Measurements from ENCODE around the gene KIF9. TPM values are rescaled to one million over a fixed set of nuclear protein-coding genes. Genes with fewer than 3 reads are reported as not detected.

KIF9 gene
- total and polyA plus RNA-seq, 2 of the 8 experiments (the other 6 are each of a cell fraction or from before 2014, with no cell fraction given) = 5.0 to 8.0 TPM

GRCh38 chr3:47238017-47238416, 44.6 kb downstream of the KIF9 start:
- CTCF ChIA-PET (ENCODE audit: partially characterized antibody) = no interaction called here
- Histone ChIP-seq H3K79me2 (ENCODE audit: control insufficient read depth in 1 of 2, insufficient read depth in 2 of 2, low read length in 2 of 2) (no peaks in the 10 kb centered on the region), H3K4me1 (replicated peaks in 1 of 4; ENCODE audit: control insufficient read depth in 3 of 4, insufficient read depth in 4 of 4, low read length in 3 of 4) (no peaks in the 10 kb centered on the region; a peak in 1 of 7 replicates), H3K4me3 (ENCODE audit: extremely low read depth in 1 of 4, insufficient read depth in 2 of 4, low read depth in 3 of 4, low read length in 4 of 4) (no peak overlapping the region), H2BK5ac (ENCODE audit: low read depth, low read length) (no peak overlapping the region), H3K18ac (ENCODE audit: extremely low read depth, low read length) (no peak overlapping the region), H4K8ac (ENCODE audit: extremely low read depth, insufficient read depth, low read length) (no peak overlapping the region), H2AK5ac (ENCODE audit: low read depth, low read length) (no peak overlapping the region), H3K79me1 (ENCODE audit: low read depth, low read length) (no peaks in the 10 kb centered on the region), H4K91ac (replicated peaks; ENCODE audit: insufficient read length, low read length) (no peak overlapping the region), H3K27ac (ENCODE audit: low read depth, low read length) (no peak overlapping the region), H3K23ac (ENCODE audit: insufficient read length) (no peak overlapping the region), H3K4ac (replicated peaks; ENCODE audit: insufficient read length, low read depth, low read length) (no peak overlapping the region), H2AFZ (ENCODE audit: low read length) (no peak overlapping the region), H3K9me3 (ENCODE audit: insufficient read depth in 2 of 2, low read depth in 1 of 2, low read length in 1 of 2) (no peaks in the 10 kb centered on the region), H4K5ac (ENCODE audit: insufficient read length, low read depth, low read length) (no peak overlapping the region), H3K23me2 (ENCODE audit: low read depth, low read length) (no peaks in the 10 kb centered on the region), H3K4me2 (ENCODE audit: insufficient read depth in 1 of 2, low read depth in 2 of 2, low read length in 2 of 2) (no peak overlapping the region), H3K56ac (replicated peaks; ENCODE audit: insufficient read length, low read depth, low read length) (no peak overlapping the region), H2BK15ac (ENCODE audit: low read length) (no peak overlapping the region), H3K36me3 (ENCODE audit: control insufficient read depth in 2 of 4, insufficient read depth in 4 of 4, low read length in 3 of 4) (no peaks in the 10 kb centered on the region), H3K14ac (ENCODE audit: insufficient read length) (no peak overlapping the region), H2BK12ac (ENCODE audit: low read depth, low read length) (no peak overlapping the region), H2BK20ac (ENCODE audit: low read length) (no peak overlapping the region), H2BK120ac (replicated peaks; ENCODE audit: low read depth, low read length) (no peak overlapping the region), H4K20me1 (replicated peaks in 1 of 2; ENCODE audit: control insufficient read depth in 1 of 2, insufficient read depth in 2 of 2, low read length in 2 of 2) (no peaks in the 10 kb centered on the region), H3K27me3 (replicated peaks in 1 of 4; ENCODE audit: control insufficient read depth in 3 of 4, extremely low read depth in 1 of 4, insufficient read depth in 3 of 4, low read length in 3 of 4) (no peaks in the 10 kb centered on the region), H3K9ac (replicated peaks in 1 of 4; ENCODE audit: extremely low read depth in 1 of 4, low read depth in 3 of 4, low read length in 3 of 4) (no peak overlapping the region)
- WGBS, 2 experiments (ENCODE audit: extremely low coverage in 1 of 2, insufficient coverage in 1 of 2, insufficient read length in 1 of 2, insufficient replicate concordance in 2 of 2, low coverage in 1 of 2, low lambda C conversion rate in 2 of 2, missing lambda C conversion rate in 1 of 2) = 92% methylated on average over 3 of the region's 3 CpGs; no CpG with 5 or more reads in 1 of the 2 experiments
- POLR2A ChIA-PET (ENCODE audit: partially characterized antibody) = no interaction called here
- DNase-seq (ENCODE audit: low read depth in 1 of 2, low spot score in 2 of 2) (no peak), FAIRE-seq (no peak)
- TF ChIP-seq HDAC6 (IDR thresholded peaks at IDR 0.05; ENCODE audit: low read depth, low read length) (no peak), NANOG (IDR thresholded peaks at IDR 0.05; ENCODE audit: insufficient read depth, low read depth, low read length, poor library complexity, severe bottlenecking) (no peak), KDM1A (IDR thresholded peaks at IDR 0.05; ENCODE audit: borderline replicate concordance, low read length) (no peak), EZH2 (IDR thresholded peaks at IDR 0.05; ENCODE audit: low read depth, low read length, severe bottlenecking) (no peak), CBX5 (IDR thresholded peaks at IDR 0.05; ENCODE audit: low read depth, low read length) (no peak), TBP (IDR thresholded peaks at IDR 0.05; ENCODE audit: low read depth, low read length) (no peak), TAF1 (IDR thresholded peaks at IDR 0.05; ENCODE audit: low read depth, low read length) (no peak), JUN (IDR thresholded peaks at IDR 0.05; ENCODE audit: low read depth, low read length) (no peak), TAF7 (optimal IDR thresholded peaks at IDR 0.05; ENCODE audit: borderline replicate concordance, low read depth, low read length) (no peak), KDM4A (IDR thresholded peaks at IDR 0.05; ENCODE audit: low read depth, low read length, severe bottlenecking) (no peak), CEBPB (IDR thresholded peaks at IDR 0.05; ENCODE audit: low read depth, low read length) (no peak), GABPA (IDR thresholded peaks at IDR 0.05; ENCODE audit: borderline replicate concordance, insufficient read depth, low read length) (no peak), RFX5 (IDR thresholded peaks at IDR 0.05; ENCODE audit: borderline replicate concordance, low read depth, low read length) (no peak), SIN3A (conservative IDR thresholded peaks at IDR 0.05 in 1 of 2, IDR thresholded peaks at IDR 0.05 in 1 of 2; ENCODE audit: low read depth in 1 of 2, low read length in 2 of 2) (no peak), POLR2AphosphoS5 (IDR thresholded peaks at IDR 0.05; ENCODE audit: low read depth, low read length) (no peak)
